ENCODE measurements around the gene TGFBRAP1.

Gene TGFBRAP1

GRCh38 chr2:105329561-105330495 is at the start of gene TGFBRAP1:
Gene TGFBRAP1, minus strand, starts transcription at chr2:105329735. Its CDS starts 21,434 bp downstream, at chr2:105308301.
- Mint-ChIP-seq H3K36me3 (ENCODE audit: low read depth) (peaks cover 15% of the 10 kb centered on the region), H3K9me3 (no peaks in the 10 kb centered on the region), H3K4me1 (ENCODE audit: low read depth) (peaks cover 40% of the 10 kb centered on the region), H3K4me3 (peak within 1 kb of the TSS; percentile 80), H3K27me3 (no peaks in the 10 kb centered on the region), H3K27ac (peak within 1 kb of the TSS; percentile 69)
- intact Hi-C loops (cut with micrococcal nuclease), result loop anchor here (10.0 kb wide), 1 partner anchor 295 kb away; the partner anchor contains the start of gene MRPS9

- no peak overlapping the region for H3K27ac Mint-ChIP-seq
- no peaks in the 10 kb centered on the region for H3K36me3 Mint-ChIP-seq (ENCODE audit: low read depth)
- intact Hi-C loops (cut with micrococcal nuclease), result no loop called here
- no peak overlapping the region for H3K4me3 Mint-ChIP-seq
- peaks cover 30% of the 10 kb centered on the region for H3K4me1 Mint-ChIP-seq (ENCODE audit: low read depth)
- peaks cover 3% of the 10 kb centered on the region for H3K27me3 Mint-ChIP-seq
- H3K9me3 Mint-ChIP-seq, result no peaks in the 10 kb centered on the region
These were observed 49.4 kb upstream of the TGFBRAP1 start for GRCh38 chr2:105378921-105379383.

- Mint-ChIP-seq H3K4me3 (no peak overlapping the region), H3K36me3 (ENCODE audit: low read depth) (no peaks in the 10 kb centered on the region), H3K27me3 (peaks cover 3% of the 10 kb centered on the region), H3K4me1 (ENCODE audit: low read depth) (peaks cover 24% of the 10 kb centered on the region), H3K27ac (no peak overlapping the region), H3K9me3 (no peaks in the 10 kb centered on the region)
- intact Hi-C loops (cut with micrococcal nuclease), result no loop called here
These were observed 48.8 kb upstream of the TGFBRAP1 start for GRCh38 chr2:105378276-105378840.

GRCh38 chr2:105377871-105378270 is 48.3 kb upstream of the TGFBRAP1 start:
- Mint-ChIP-seq H3K4me3 (no peak overlapping the region), H3K36me3 (ENCODE audit: low read depth) (no peaks in the 10 kb centered on the region), H3K27ac (no peak overlapping the region), H3K4me1 (ENCODE audit: low read depth) (peaks cover 19% of the 10 kb centered on the region), H3K9me3 (no peaks in the 10 kb centered on the region), H3K27me3 (peaks cover 3% of the 10 kb centered on the region)
- intact Hi-C loops (cut with micrococcal nuclease), result no loop called here

GRCh38 chr2:105376789-105377240 is 47.3 kb upstream of the TGFBRAP1 start:
- peaks cover 3% of the 10 kb centered on the region for H3K27me3 Mint-ChIP-seq

GRCh38 chr2:105376010-105376409 is 46.5 kb upstream of the TGFBRAP1 start:
- intact Hi-C loops (cut with micrococcal nuclease), result no loop called here
- Mint-ChIP-seq H3K27me3 (peaks cover 3% of the 10 kb centered on the region), H3K36me3 (ENCODE audit: low read depth) (no peaks in the 10 kb centered on the region), H3K27ac (no peak overlapping the region), H3K4me3 (no peak overlapping the region), H3K9me3 (no peaks in the 10 kb centered on the region), H3K4me1 (ENCODE audit: low read depth) (peaks cover 17% of the 10 kb centered on the region)

More at GRCh38 chr2:105376789-105377240, 47.3 kb upstream of the TGFBRAP1 start:
- intact Hi-C loops (cut with micrococcal nuclease), result no loop called here
- no peak overlapping the region for H3K4me3 Mint-ChIP-seq
- H3K9me3 Mint-ChIP-seq, result no peaks in the 10 kb centered on the region
- H3K4me1 Mint-ChIP-seq (ENCODE audit: low read depth), result peaks cover 19% of the 10 kb centered on the region
- no peak overlapping the region for H3K27ac Mint-ChIP-seq
- H3K36me3 Mint-ChIP-seq (ENCODE audit: low read depth), result no peaks in the 10 kb centered on the region

GRCh38 chr2:105375001-105375561 is 45.5 kb upstream of the TGFBRAP1 start:
- Mint-ChIP-seq H3K4me3 (no peak overlapping the region), H3K36me3 (ENCODE audit: low read depth) (no peaks in the 10 kb centered on the region), H3K9me3 (no peaks in the 10 kb centered on the region), H3K4me1 (ENCODE audit: low read depth) (peaks cover 8% of the 10 kb centered on the region), H3K27ac (no peak overlapping the region), H3K27me3 (peaks cover 6% of the 10 kb centered on the region)
- intact Hi-C loops (cut with micrococcal nuclease), result no loop called here

GRCh38 chr2:105373895-105374401 is 44.4 kb upstream of the TGFBRAP1 start:
- intact Hi-C loops (cut with micrococcal nuclease), result no loop called here
- H3K27me3 Mint-ChIP-seq, result peaks cover 10% of the 10 kb centered on the region
- no peak overlapping the region for H3K4me3 Mint-ChIP-seq
- H3K4me1 Mint-ChIP-seq (ENCODE audit: low read depth), result no peaks in the 10 kb centered on the region
- no peaks in the 10 kb centered on the region for H3K9me3 Mint-ChIP-seq
- no peak overlapping the region for H3K27ac Mint-ChIP-seq
- H3K36me3 Mint-ChIP-seq (ENCODE audit: low read depth), result no peaks in the 10 kb centered on the region

- no peaks in the 10 kb centered on the region for H3K4me1 Mint-ChIP-seq (ENCODE audit: low read depth)
- H3K27ac Mint-ChIP-seq, result no peak overlapping the region
- H3K36me3 Mint-ChIP-seq (ENCODE audit: low read depth), result no peaks in the 10 kb centered on the region
- H3K9me3 Mint-ChIP-seq, result no peaks in the 10 kb centered on the region
- intact Hi-C loops (cut with micrococcal nuclease), result no loop called here
- H3K4me3 Mint-ChIP-seq, result no peak overlapping the region
- H3K27me3 Mint-ChIP-seq, result peaks cover 10% of the 10 kb centered on the region
These were observed 43.8 kb upstream of the TGFBRAP1 start for GRCh38 chr2:105373344-105373781.

GRCh38 chr2:105371810-105372209 is 42.3 kb upstream of the TGFBRAP1 start:
- peaks cover 10% of the 10 kb centered on the region for H3K27me3 Mint-ChIP-seq
- no peak overlapping the region for H3K27ac Mint-ChIP-seq
- no peaks in the 10 kb centered on the region for H3K4me1 Mint-ChIP-seq (ENCODE audit: low read depth)
- H3K36me3 Mint-ChIP-seq (ENCODE audit: low read depth), result no peaks in the 10 kb centered on the region
- no peak overlapping the region for H3K4me3 Mint-ChIP-seq
- intact Hi-C loops (cut with micrococcal nuclease), result no loop called here
- H3K9me3 Mint-ChIP-seq, result no peaks in the 10 kb centered on the region

- Mint-ChIP-seq H3K4me1 (ENCODE audit: low read depth) (no peaks in the 10 kb centered on the region), H3K36me3 (ENCODE audit: low read depth) (no peaks in the 10 kb centered on the region), H3K4me3 (no peak overlapping the region), H3K27me3 (peaks cover 10% of the 10 kb centered on the region), H3K27ac (no peak overlapping the region), H3K9me3 (no peaks in the 10 kb centered on the region)
- intact Hi-C loops (cut with micrococcal nuclease), result no loop called here
These were observed 41.6 kb upstream of the TGFBRAP1 start for GRCh38 chr2:105371156-105371555.

GRCh38 chr2:105369777-105370690 is 40.5 kb upstream of the TGFBRAP1 start:
- Mint-ChIP-seq H3K4me3 (no peak overlapping the region), H3K4me1 (ENCODE audit: low read depth) (peaks cover 6% of the 10 kb centered on the region), H3K9me3 (no peaks in the 10 kb centered on the region), H3K27ac (no peak overlapping the region), H3K36me3 (ENCODE audit: low read depth) (no peaks in the 10 kb centered on the region), H3K27me3 (peaks cover 10% of the 10 kb centered on the region)
- intact Hi-C loops (cut with micrococcal nuclease), result loop anchor here (1.0 kb wide), 2 partner anchors 151 to 175 kb away; no protein-coding TSS in a partner anchor
